Hypothalamus (tissue), 51 donors: ENCODE data around the gene POU6F1.
"Not testable (repeated sequence)": the region's sequence is repeated elsewhere in the genome, so short reads cannot be mapped to it uniquely, and the experiment has no call there.

Experiments
- DNase-seq, 51 donors: peaks; one replicate each; lab custom pipeline; 2025; lab: John Stamatoyannopoulos, UW

The POU6F1 gene

DNA sequence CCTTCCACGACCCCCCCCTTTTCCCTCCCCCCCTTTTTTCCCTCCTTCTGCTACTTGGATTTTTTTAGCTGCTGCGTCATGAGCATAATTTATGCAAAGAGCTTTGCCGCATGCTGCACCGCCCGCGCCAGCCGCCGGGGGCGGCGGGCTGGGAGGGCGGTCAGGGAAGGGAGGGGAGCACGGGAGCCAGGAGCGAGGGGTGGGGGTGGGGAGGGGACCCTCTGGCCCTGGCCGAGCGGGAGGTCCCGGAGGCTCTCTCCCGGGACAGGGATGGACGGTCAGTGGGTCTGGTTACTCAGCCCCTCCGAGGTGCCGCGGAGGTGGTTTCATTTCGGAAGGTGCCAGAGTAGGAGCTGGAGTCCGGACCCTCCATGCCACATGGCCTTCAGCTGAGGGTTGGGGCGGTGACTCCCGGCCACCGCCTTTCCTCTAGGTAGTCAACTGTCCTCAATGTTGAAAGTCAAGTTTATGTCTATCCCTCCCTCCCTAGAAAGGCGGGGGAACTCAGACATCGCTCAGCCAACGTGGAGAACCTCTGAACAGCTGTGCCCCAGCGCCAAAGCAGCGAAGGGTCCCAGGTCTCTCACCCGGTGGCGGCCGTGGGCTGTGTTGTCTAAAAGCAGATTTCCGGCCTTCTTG lies at the start of gene POU6F1:
POU6F1 (minus strand) TSS at position 95 of the 639 bp plus-strand sequence. CDS start 11,226 bp downstream, outside the sequence.
- peak in 50 of 51 donors; percentile 20 to 81 (median 60) for DNase-seq

DNA sequence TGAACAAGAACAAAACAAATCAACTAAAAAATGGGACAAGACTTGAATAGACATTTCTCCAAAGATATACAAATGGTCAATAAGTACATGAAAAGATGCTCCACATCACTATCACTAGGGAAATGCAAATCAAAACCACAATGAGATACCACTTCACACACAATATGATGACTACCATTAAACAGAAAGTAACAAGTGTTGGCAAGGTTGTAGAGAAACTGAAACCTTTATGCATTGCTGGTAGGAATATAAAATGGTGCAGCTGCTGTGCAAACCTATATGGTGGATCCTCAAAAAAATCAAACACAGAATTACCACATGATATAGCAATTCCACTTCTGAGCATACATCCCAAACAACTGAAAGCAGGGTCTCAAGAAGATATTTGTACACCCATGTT lies 47.2 kb upstream of the POU6F1 start:
- no peak for DNase-seq

DNA sequence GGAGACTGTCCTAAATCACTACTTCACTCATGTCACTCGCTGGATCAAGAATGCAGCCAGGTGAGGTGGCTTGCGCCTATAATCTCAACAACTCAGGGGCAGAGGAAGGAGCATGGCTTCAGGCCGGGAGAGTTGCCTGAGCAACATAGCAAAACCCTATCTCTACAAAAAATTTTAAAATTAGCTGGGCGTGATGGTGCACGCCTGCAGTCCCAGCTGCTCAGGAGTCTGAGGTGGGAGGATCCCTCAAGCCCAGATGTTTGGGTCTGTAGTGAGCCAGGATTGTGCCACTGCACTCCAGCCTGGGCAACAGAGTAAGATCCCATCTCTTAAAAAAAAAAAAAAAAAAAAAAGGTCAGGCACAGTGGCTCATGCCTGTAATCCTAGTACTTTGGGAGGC lies 46.4 kb upstream of the POU6F1 start:
- DNase-seq = no peak

GRCh38 chr12:51263341-51263740 lies 45.5 kb upstream of the POU6F1 start:
- no peak for DNase-seq

DNA sequence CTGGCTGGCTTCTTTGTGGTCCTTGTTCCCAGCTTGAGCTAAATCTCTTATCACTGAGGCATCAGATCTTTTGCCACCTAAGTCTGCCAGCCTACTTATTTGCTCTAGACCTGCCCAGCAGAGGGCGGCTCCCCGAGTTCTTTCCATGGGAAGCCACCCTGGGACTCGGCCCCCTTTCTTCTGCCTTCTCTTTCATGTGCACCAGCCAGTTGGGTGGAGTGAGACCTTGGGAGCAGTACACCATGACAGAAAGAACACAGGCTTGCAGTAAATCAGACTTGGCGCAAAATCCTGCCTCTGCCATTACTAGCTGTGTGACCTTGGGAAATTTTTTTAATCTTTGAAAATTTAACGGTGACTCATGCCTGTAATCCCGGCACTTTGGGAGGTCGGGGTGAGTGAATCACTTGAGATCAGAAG lies 44.9 kb upstream of the POU6F1 start:
- DNase-seq = peak in 3 of 51 donors; percentile 7 to 25 (median 20)

GRCh38 chr12:51259600-51259999 lies 41.7 kb upstream of the POU6F1 start:
- DNase-seq = not testable (repeated sequence)

GRCh38 chr12:51254536-51254935 lies 36.7 kb upstream of the POU6F1 start:
- DNase-seq = no peak

DNA sequence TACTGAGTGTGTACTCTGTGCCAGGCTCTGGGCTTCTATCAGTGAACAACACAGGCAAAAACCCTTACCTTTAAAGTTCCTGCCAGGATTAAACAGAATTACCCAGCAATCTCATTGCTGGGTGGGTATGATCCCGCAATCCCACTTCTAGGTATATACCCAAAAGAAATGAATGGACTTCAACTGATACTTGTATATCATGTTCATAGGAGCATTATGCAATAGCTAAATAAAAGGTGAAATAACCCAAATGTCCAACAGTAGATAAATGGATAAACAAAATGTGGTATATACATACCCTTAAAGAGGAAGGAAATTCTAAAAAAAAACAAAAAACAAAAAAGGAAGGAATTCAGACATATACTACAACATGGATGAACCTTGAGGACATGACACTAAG lies 35.4 kb upstream of the POU6F1 start:
- DNase-seq = no peak

- DNase-seq = no peak
Measured at GRCh38 chr12:51247523-51248206, 29.8 kb upstream of the POU6F1 start.

- DNase-seq = peak in 1 of 51 donors; percentile 29
Measured at GRCh38 chr12:51246254-51246853, 28.5 kb upstream of the POU6F1 start.

DNA sequence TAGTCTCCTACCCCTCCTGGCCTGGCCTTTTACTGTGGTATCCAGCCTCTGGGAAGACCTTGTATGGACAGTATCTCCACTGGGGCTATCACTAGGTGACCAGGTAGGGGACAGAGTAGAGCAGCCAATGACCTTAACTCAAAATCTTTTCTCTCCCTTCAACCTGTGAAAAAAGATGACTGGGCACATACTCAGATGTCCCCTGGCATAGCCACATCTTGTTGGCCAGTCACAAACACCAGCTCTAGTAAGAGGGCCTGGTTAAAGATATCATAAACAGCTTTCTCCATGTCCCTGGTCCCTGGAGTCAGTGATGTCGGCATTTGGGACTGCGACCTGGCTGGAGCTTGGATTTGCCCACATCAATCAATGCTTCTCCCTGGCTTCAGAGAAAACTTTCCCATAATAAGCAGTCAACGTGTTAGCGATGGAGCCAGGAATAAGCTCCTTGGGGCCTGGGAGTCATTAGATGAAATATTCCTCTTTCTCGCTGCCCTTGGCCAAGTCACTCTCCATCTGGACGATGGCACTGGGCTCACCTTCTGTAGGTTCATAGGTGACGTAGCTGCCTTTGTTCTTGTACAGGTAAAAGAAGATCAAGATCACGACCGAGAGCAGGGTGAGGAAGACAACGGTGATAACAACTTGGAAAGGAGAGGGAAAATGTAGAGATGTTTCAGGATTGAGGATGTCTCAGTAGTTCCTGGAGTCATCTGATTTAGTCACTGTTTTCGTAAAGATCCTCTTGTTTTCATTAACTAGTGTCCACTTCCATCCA lies 27.8 kb upstream of the POU6F1 start:
- DNase-seq = no peak

DNA sequence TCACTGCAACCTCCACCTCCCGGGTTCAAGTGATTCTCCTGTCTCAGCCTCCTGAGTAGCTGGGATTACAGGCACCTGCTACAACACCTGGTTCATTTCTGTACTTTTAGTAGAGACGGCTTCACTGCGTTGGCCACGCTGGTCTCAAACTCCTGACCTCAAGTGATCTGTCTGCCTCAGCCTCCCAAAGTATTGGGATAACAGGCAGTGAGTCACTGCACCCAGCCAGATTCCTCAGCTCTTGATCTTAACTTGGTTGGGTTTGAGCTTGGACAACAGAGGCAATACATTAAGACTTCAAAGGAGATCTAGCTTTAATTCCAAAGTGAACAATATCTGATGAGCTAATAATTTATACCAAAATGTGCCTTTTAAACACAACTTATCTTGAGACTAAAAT lies 26.4 kb upstream of the POU6F1 start:
- DNase-seq = no peak

DNA sequence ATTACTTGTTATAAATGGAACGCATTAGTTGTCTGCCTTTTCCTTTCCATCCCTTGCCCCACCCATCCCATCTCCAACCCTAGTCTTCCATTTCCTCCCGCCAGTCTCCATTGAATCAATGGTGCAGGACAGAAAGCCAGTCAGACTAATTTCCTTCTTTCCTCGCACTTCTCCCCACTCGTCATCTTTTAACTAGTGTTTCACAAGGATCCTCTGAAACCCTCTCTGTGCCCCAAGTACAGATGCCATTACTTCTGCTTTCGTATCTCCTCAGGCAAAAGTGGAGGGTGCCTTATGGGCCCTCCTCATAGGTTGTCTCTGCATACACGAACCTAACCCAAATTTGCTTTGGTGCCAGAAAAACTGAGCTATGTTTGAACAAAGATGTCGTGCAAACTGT lies 25.0 kb upstream of the POU6F1 start:
- peak in 1 of 51 donors; percentile 17 for DNase-seq

- no peak for DNase-seq
Measured at GRCh38 chr12:51242120-51242519, 24.3 kb upstream of the POU6F1 start.

DNA sequence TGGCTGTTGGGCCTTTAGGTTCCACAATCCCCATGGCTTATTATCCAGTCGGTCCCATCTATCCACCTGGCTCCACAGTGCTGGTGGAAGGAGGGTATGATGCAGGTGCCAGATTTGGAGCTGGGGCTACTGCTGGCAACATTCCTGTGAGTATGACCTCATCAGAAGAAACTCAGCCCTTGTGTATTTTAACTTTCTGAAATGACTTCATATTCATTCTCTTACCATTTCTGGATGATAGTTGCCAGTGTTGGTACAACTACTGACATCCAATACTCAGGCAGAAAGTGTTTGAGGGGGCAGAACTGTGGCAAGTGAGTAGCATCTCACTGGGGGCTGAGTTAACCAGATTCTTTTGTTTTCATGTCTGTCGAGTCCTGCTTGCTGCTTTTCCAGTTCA lies 23.1 kb upstream of the POU6F1 start:
- DNase-seq = no peak

- peak; percentile 41 to 97 (median 90) for DNase-seq
Measured at GRCh38 chr12:51238510-51239334, 20.9 kb upstream of the POU6F1 start, which contains the start of gene DAZAP2. TSS of gene DAZAP2 (plus strand) at chr12:51238826. CDS start at chr12:51238908, 82 bp downstream.

GRCh38 chr12:51238037-51238509 lies 20.2 kb upstream of the POU6F1 start:
- DNase-seq = peak in 1 of 51 donors; percentile 43

DNA sequence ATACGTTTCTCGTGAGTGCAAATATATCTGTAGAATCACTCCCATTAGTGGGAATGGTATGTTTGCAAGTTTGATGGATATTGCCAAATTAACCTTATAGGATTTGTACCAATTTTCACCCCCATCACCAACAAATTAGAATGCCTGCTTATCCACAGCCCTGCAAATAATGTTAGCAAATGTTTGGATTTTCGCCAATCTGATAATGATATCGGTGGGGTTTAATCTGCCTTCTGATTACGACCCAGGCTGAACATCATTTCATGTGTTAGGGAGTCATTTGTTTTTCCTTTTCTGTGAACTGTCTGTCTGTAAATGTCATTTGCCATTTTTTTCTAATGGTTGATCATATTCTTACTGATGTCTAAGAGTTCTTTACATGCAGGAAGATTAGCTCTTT lies 16.7 kb upstream of the POU6F1 start:
- DNase-seq = no peak

- DNase-seq = no peak
Measured at GRCh38 chr12:51232642-51233041, 14.8 kb upstream of the POU6F1 start.
